Ishikawa (cell line): ENCODE data around the gene TECPR2.

ENCODE experiments used
- TAF1 ChIP-seq: IDR thresholded peaks from 2 replicates; pipeline ENCODE4 v1.6.1; 2012; ENCODE audit warnings: low read depth, mild to moderate bottlenecking
- TF ChIP-seq, protein P1 (sequence below): IDR thresholded peaks from 2 replicates; pipeline ENCODE4 v1.6.1; 2012

DNA sequence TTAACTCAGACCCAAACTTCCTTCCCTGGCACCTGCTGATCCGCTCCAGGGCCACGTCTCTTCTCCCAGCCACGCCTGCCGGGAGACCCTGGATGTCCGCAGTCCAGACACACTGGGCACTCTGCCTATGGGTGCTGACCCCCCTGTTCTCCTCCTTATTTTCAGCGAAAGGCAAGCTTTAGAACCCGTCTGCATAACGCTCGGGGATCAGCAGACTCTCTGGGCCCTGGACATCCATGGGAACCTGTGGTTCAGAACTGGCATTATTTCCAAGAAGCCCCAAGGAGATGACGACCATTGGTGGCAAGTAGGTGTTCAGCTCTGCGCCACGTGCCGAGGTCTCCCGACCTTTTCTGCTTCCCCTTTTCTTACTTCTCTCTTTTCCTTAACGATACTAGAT is 82.9 kb downstream of the TECPR2 start:
- TF ChIP-seq TAF1: no peak
- TF ChIP-seq, protein P1, sequence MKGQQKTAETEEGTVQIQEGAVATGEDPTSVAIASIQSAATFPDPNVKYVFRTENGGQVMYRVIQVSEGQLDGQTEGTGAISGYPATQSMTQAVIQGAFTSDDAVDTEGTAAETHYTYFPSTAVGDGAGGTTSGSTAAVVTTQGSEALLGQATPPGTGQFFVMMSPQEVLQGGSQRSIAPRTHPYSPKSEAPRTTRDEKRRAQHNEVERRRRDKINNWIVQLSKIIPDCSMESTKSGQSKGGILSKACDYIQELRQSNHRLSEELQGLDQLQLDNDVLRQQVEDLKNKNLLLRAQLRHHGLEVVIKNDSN: no peak
